ENCODE measurements around the gene COLGALT1.
"Not testable (repeated sequence)": the region's sequence is repeated elsewhere in the genome, so short reads cannot be mapped to it uniquely, and the experiment has no call there.

The COLGALT1 gene

GRCh38 chr19:17555929-17556813 lies 722 bp downstream of the COLGALT1 start:
- H3K4me3 ChIP-seq (ENCODE audit: low read depth, low read length) = peak overlapping the region; percentile 78
- DNase-seq (ENCODE audit: low read depth) = no peak

GRCh38 chr19:17556995-17557394 lies 1.5 kb downstream of the COLGALT1 start:
- H3K4me3 ChIP-seq (ENCODE audit: low read depth, low read length) = peak overlapping the region; percentile 78
- DNase-seq (ENCODE audit: low read depth) = no peak

- H3K4me3 ChIP-seq (ENCODE audit: low read depth, low read length) = no peak overlapping the region
- no peak for DNase-seq (ENCODE audit: low read depth)
Observed at GRCh38 chr19:17557466-17557865, 2.0 kb downstream of the COLGALT1 start.

GRCh38 chr19:17560205-17560595 lies 4.8 kb downstream of the COLGALT1 start:
- peak; percentile 89 for DNase-seq (ENCODE audit: low read depth)
- no peak overlapping the region for H3K4me3 ChIP-seq (ENCODE audit: low read depth, low read length)

GRCh38 chr19:17562097-17562496 lies 6.6 kb downstream of the COLGALT1 start:
- DNase-seq (ENCODE audit: low read depth) = no peak
- no peak overlapping the region for H3K4me3 ChIP-seq (ENCODE audit: low read depth, low read length)

GRCh38 chr19:17562561-17562960 lies 7.1 kb downstream of the COLGALT1 start:
- H3K4me3 ChIP-seq (ENCODE audit: low read depth, low read length) = no peak overlapping the region
- DNase-seq (ENCODE audit: low read depth) = no peak

- no peak overlapping the region for H3K4me3 ChIP-seq (ENCODE audit: low read depth, low read length)
- no peak for DNase-seq (ENCODE audit: low read depth)
Observed at GRCh38 chr19:17564781-17565180, 9.3 kb downstream of the COLGALT1 start.

- DNase-seq (ENCODE audit: low read depth) = no peak
Observed at GRCh38 chr19:17565611-17566010, 10.2 kb downstream of the COLGALT1 start.

GRCh38 chr19:17567940-17568339 lies 12.5 kb downstream of the COLGALT1 start:
- DNase-seq (ENCODE audit: low read depth) = no peak
- H3K4me3 ChIP-seq (ENCODE audit: low read depth, low read length) = no peak overlapping the region

More at GRCh38 chr19:17565611-17566010, 10.2 kb downstream of the COLGALT1 start:
- H3K4me3 ChIP-seq (ENCODE audit: low read depth, low read length) = no peak overlapping the region

GRCh38 chr19:17570291-17570690 lies 14.8 kb downstream of the COLGALT1 start:
- H3K4me3 ChIP-seq (ENCODE audit: low read depth, low read length); DNase-seq (ENCODE audit: low read depth): not testable (repeated sequence)

GRCh38 chr19:17570791-17571190 lies 15.3 kb downstream of the COLGALT1 start:
- DNase-seq (ENCODE audit: low read depth) = no peak
- no peak overlapping the region for H3K4me3 ChIP-seq (ENCODE audit: low read depth, low read length)

GRCh38 chr19:17572638-17573037 lies 17.2 kb downstream of the COLGALT1 start:
- no peak overlapping the region for H3K4me3 ChIP-seq (ENCODE audit: low read depth, low read length)
- DNase-seq (ENCODE audit: low read depth) = no peak

GRCh38 chr19:17575871-17576757 lies 20.7 kb downstream of the COLGALT1 start:
- no peak for DNase-seq (ENCODE audit: low read depth)
- H3K4me3 ChIP-seq (ENCODE audit: low read depth, low read length) = no peak overlapping the region

GRCh38 chr19:17576758-17577456 lies 21.5 kb downstream of the COLGALT1 start:
- no peak overlapping the region for H3K4me3 ChIP-seq (ENCODE audit: low read depth, low read length)
- no peak for DNase-seq (ENCODE audit: low read depth)

- H3K4me3 ChIP-seq (ENCODE audit: low read depth, low read length) = no peak overlapping the region
- DNase-seq (ENCODE audit: low read depth) = no peak
Observed at GRCh38 chr19:17577457-17578097, 22.1 kb downstream of the COLGALT1 start.

- no peak overlapping the region for H3K4me3 ChIP-seq (ENCODE audit: low read depth, low read length)
- no peak for DNase-seq (ENCODE audit: low read depth)
Observed at GRCh38 chr19:17579661-17580244, 24.3 kb downstream of the COLGALT1 start.

- DNase-seq (ENCODE audit: low read depth) = no peak
- no peak overlapping the region for H3K4me3 ChIP-seq (ENCODE audit: low read depth, low read length)
Observed at GRCh38 chr19:17580470-17581144, 25.2 kb downstream of the COLGALT1 start.

GRCh38 chr19:17581211-17581874 lies 25.9 kb downstream of the COLGALT1 start:
- no peak overlapping the region for H3K4me3 ChIP-seq (ENCODE audit: low read depth, low read length)
- no peak for DNase-seq (ENCODE audit: low read depth)

Data from skeletal muscle cell (primary cell).